Measurements from ENCODE around the gene ARHGAP11B.
"Not testable (repeated sequence)": the region's sequence is repeated elsewhere in the genome, so short reads cannot be mapped to it uniquely, and the experiment has no call there.

Gene ARHGAP11B

DNA sequence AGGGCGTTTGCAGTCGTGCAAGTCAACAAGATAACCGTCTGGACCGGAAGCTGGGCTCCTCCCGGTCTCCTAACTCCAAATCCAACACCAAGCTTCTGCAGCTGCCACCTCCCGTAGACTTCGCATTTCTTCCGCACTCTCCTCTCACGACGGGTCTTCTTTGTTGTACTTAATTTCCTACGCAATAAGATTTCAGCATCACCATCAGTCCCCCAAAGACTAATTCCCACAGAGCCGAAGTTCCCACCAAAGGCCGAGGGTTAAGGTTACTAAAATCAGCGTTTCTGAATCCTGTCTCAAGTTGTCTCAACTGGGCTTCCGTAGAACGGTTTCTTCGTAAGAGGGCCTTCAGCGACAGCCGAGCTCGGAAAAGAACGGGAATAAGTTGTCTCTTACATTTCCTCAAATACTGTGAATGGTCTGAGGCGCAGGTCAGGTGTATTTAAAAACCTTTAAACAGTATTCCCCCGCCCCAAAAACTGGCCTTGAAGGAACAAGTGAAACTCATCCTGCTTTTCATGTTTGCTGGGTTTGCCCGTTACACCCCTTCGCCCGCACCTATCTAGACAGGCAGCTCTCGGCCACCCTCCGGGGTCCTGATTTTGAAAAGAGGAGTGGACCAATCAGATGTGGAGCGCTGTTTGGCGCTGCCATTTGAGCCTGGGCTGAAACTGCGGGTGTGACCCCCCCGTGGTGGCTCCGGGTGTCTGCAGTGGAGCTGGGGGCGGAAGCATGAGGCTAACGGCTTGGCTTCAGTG lies at the start of gene ARHGAP11B:
ARHGAP11B (plus strand) TSS at position 693 of the 758 bp plus-strand sequence.
- ATAC-seq: peak; percentile 95 to 96

DNA sequence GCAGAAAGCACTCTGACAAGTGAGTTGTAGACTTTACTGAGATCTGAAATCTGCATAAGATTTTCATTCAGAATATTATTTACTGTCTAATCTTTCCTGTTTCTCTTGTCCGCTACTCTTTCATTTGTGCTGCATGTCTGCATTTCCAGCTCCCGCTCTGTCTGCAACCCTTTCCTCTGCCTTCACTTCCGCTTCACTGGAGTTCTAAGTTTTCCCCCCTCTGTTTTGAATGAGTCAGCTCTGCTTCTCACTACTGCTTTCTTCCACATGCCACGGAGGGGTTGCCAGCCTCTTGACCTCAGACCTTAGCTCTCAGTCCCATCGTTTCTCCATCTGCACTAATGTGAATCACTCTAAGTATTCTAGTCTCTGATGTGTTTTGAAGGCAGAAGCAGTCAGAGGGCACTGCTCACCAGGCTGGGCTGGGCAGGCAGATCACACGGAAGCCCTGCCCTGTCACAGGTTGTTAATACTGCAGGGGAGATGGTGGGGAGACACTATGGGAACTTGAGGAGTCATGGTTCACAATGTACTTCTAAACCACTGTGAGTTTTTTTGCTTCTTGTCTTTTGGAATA lies 46.4 kb upstream of the ARHGAP11B start:
- peak in 1 of 2 donors; percentile 27 for ATAC-seq

DNA sequence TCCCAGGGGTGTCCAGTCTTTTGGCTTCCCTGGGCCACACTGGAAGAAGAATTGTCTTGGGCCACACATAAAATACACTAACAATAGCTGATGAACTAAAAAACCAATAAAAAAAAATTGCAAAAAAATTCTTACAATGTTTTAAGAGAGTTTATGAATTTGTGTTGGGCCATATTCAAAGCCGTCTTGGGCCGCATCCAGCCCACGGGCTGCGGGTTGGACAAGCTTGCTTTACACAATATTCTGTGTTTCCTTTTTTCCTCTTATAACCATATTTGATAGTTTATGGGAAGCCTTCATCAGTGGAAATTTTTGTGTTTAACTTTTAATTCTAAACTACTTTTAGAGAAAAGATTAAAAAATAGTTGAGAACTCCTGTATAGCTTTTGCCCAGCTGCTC lies 45.2 kb upstream of the ARHGAP11B start:
- ATAC-seq: not testable (repeated sequence)

DNA sequence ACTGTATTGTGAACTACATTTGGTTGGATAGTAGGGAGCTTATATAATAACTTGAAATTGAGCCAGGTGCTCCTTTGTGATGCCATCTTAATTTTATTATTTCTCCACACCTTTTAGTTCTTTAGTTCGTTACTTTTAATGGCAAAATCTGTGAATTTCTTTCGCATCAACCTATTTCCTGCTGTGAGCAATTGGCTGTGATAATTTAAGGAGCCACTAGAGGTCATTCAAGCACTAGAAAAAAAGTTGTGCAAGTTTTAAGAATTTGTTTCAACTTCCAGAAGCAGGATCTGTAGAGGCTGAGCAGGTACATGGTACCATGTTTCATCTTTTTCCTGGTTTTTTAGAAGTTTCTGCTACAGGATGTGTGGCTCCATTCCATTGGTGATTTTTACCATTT lies 27.0 kb upstream of the ARHGAP11B start:
- not testable (repeated sequence) for ATAC-seq

DNA sequence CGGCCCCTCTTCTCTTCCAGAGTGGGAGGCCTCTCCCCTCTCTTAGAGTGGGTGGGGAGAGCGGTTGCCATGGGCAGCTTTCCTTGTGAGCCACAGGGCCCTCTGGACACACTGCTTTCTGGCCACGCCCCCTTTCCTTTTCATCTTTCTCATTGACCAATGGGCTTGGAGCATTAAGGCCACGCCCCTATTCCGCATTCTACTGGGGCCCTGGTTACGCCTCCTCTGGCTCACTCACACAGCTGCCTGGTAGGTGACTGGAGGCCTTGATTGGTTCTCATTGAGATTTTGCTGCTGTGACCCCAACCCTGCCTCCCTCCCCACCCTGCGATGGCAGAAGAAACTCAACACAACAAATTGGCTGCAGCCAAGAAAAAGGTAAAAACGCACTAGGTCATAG lies 22.1 kb upstream of the ARHGAP11B start, which contains the start of gene GOLGA8H:
GOLGA8H (plus strand) TSS at position 233 of the 400 bp plus-strand sequence; CDS start at position 331, 98 bp downstream.
- not testable (repeated sequence) for ATAC-seq

DNA sequence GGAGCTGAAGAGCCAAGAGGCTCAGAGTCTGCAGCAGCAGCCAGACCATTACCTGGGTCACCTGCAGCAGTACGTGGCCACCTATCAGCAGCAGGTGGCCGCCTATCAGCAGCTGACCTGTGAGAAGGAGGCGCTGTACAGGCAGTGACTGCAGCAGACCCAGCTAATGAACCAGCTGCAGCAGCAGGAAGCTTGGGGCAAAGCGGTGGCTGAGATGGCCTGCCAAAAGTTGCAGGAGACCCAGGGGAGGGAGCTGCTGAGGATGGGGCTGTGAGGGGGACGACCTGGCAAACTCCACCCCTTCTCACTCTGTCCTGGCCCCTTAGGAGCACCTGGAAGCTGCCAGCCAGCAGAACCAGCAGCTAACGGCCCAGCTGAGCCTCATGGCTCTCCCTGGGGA lies 13.7 kb upstream of the ARHGAP11B start:
- not testable (repeated sequence) for ATAC-seq

DNA sequence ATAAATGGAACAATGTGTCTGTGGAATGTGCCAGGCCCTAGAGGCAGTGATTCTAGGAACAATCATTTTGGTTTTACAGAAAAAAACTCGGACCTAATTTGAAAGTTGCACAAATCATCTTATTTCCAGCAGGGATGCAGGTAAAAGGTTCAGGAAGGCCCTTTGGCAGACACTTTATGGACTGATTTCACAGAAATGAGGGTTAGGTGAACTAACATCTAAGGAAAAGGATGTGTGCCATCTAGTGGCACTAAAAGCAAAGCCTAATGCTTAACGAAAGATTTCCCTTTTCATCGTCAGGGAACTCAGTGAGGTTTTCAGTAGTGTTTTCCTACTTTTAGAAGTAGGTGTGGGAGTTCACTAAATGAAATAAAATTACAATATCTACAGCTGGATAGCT lies 4.6 kb upstream of the ARHGAP11B start:
- not testable (repeated sequence) for ATAC-seq

DNA sequence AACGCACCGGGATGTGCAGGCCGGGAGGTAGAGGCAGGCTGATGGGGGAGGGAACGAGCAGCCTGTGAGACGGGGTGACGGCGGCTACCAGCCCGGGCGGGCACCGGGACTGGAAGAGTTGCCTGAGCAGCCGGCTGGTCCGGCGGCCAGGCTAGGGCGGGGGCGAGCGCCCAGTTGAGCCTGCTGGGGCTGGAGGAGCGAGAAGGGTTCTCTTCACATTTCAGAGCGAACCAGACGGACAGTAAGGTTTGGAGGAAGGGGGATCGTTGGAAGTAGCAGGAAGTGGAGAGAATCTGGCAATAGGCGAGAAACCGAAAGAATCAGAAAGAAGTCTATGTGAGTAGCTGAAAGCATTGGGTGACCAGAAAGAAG lies 252 bp downstream of the ARHGAP11B start:
- peak; percentile 3 to 4 for ATAC-seq

DNA sequence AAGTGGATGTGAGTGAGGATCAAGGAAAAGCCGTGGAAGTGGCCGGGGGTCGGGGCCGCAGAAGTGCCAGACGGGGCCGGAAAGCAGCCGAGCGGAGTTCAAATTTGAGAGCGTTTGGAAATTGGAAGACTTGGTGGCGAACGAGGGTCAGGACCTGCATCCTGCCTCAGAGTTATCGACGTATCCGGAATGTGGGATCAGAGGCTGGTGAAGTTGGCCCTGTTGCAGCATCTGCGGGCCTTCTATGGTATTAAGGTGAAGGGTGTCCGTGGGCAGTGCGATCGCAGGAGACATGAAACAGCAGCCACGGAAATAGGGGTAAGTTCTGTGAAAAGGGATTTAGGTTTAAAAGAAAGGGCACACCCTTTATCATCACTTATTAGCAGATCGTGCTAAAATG lies 704 bp downstream of the ARHGAP11B start:
- not testable (repeated sequence) for ATAC-seq

DNA sequence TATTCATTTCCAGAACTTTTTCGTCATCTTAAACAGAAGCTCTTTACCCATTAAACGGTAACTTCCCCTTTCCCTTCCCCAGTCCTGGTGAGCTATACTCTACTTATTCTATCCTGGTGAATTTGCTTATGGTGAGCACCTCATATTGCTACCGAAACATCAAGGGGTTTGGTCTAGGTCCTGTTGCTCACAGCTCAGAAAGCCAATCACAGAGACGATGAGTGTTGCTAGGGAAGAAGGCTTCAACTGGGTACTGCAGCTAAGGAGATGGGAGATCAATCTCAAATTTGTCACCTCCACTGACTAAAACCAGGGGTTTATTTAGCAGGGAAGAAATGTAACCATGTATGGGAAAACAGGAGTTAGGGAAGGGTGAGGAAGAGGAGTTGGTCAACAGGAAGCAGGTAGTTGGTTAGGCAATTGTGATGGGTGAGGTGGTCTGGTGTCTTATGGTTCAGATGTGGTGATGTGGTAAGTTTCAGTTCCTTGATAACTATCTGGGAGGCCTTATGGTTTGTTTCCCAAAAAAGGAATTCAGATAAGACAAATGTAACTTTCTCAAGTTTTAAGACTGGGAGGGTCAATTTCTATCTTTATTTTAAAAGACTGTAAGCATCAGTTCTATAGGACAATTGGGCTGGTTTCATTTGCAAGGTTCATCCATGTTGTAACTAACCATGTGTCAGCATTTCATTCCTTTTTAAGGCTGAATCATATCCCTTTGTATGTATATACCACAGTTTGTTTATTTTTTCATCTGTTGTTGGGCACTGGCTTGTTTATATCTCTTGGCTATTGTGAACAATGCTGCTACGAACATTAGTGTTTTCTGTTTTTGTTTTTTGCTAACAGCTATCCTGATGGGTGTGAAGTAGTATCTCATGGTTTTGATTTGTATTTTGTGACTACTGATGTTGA lies 24.3 kb downstream of the ARHGAP11B start:
- ATAC-seq: no peak

DNA sequence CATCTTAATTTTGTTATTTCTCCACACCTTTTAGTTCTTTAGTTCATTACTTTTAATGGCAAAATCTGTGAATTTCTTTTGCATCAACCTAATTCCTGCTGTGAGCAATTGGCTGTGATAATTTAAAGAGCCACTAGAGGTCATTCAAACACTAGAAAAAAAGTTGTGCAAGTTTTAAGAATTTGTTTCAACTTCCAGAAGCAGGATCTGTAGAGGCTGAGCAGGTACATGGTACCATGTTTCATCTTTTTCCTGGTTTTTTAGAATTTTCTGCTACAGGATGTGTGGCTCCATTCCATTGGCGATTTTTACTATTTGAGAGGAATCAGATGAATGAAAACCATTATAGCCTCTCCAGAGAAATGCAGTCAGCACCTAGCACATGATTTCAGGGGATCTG lies 35.2 kb downstream of the ARHGAP11B start:
- not testable (repeated sequence) for ATAC-seq

DNA sequence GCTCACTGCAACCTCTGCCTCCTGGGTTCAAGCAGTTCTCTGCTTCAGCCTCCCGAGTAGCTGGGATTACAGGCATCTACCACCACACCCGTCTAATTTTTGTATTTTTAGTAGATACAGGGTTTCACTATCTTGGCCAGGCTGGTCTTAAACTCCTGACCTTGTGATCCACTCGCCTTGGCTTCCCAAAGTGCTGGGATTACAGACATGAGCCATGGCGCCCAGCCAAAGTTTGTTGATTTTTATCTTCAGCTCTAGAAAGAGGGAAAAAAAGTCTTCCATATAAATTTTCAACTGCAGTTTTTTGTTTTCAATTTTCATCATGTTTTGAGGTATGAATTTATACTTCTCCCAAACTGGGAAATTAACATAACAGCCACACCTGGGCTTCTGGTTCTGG lies 43.7 kb downstream of the ARHGAP11B start:
- not testable (repeated sequence) for ATAC-seq

DNA sequence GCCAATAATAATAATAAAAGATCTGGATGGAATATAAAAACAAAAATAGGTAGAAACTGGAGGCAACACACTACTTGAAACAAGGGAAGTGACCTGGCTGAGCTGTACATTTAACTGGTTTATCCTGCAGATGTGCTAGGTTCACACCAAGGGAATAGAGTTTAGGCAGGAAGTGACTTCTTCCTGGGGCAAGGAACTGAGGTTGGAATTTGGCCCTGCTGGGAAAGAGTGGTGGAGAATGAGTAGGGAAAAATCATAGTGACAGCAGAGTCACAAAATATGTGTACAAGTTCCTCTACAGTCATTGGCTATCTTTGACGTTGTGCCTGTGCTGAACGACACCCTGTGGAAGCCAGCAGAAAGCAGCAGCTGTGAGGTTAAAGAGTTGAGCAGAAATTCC lies 44.1 kb downstream of the ARHGAP11B start:
- ATAC-seq: no peak

DNA sequence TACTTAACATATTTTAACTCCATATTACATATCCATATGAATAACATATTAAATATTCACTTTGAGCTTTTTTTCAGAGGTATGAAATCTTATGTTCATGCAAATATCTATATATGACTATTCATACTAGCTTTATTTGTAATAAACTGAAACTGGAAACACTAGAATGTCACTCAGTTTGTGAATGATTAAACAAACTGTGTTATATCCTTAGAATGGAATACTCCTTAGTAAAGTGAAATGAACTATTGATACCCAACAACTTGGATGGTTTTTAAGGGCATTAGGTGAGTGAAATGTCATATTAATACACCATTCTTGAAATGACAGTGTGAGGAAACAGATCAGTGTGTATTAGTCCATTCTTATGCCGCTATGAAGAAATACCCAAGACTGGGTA lies 45.4 kb downstream of the ARHGAP11B start:
- peak in 1 of 2 donors; percentile 62 for ATAC-seq

DNA sequence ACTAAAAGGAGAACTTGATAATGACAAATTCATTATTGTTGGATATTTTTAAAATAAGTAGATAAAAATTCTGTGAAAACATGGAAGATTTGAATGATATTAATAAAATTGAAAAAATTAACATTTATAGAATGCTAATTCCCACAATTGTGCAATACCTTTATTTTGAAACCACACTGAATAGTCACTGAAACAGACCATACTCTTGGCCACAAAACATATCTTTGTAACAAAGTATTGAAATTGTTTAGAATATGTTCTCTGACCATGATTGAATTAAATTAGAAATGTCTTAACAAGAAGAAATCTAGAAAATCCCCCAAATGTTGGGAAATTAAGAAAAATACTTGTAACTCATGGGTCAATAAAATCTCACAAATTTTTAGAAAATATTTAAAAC lies 49.2 kb downstream of the ARHGAP11B start:
- ATAC-seq: no peak

DNA sequence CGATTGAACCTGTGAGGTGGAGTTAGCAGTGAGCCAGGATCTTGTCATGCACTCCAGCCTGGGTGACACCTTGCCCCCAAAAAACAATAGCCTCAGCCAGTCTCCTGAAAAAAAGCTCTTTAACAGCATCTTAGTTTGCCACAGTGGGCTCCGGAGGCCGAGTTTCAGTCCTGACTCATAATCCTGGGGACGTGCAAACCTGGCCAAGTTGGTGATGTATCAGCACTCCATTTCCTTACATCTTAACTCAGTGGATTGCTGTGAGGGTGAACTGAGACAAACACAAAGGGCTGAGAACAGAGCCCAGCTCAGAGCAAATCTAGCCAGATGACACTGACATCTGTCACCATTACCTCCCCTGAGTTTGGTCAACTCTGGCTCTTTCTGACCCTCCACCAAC lies 50.0 kb downstream of the ARHGAP11B start:
- not testable (repeated sequence) for ATAC-seq

DNA sequence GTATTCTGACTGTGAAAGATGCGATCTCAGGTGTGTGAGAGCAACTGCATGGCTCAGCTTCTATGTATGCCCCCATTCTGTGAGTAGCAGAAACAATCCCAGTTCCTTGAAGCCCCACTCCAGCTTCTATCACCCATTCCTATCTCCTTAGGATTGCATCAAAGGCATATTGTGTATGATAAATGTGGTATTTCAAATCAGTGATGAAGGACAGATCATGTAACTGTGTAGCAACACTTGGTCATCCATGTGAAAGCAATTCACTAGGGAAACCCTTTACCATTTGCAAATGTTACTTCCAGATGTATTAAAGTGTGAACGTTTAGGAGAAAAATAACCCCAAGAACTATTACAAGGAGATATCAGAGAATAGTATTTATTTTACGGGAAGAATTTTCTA lies 55.1 kb downstream of the ARHGAP11B start:
- ATAC-seq: not testable (repeated sequence)

DNA sequence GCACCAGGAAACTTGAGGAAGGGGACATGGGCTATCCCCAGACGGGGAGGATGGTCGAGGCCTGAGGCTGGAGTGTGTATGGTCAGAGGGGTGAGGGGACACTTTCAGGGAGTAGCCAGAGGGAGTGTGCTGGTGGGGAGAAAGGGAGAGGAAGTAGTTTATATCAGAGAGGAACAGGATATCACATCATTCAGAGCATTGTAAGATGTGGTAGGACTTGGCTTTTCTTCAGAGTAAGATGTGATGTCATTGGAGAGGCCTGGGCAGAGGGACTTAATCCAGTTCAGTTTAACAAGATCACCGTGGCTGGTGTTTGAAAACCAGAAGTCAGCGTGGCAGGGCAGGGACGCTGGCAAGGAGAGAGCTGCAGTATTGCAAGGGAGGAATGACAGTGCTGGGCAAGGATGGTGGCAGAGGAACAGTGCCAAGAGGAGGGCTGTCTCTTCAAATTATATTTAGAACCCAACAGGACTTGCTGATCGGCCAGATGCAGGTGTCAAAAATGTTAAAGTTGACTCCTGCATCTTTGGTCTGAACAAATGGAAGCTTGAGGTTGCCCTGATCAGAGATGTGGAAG lies 59.9 kb downstream of the ARHGAP11B start:
- not testable (repeated sequence) for ATAC-seq

DNA sequence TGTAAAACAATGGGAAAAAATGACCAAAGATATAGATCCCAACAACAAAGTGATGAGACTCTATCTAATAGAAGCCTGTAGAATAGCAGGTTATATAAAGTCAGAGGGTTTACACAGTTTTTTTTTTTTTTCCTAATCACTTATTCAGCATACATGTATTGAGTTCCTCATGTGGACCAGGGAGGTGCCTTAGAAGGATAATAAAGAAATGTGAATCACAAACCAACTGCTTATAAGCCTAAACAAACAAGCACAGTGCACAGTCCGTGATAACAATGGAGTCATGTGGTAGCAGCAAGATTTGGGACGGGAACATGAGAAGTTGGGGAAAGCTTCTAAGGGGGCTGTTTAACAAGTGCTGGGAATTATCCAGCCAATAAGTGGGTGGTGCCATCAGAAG lies 60.7 kb downstream of the ARHGAP11B start:
- ATAC-seq: not testable (repeated sequence)
